Activated CD4-positive, alpha-beta T cell treated with anti-CD3 and anti-CD28 coated beads for 48 hours (primary cell): Measurements from ENCODE around the gene SPECC1.
"Not testable (repeated sequence)": the region's sequence is repeated elsewhere in the genome, so short reads cannot be mapped to it uniquely, and the experiment has no call there.

Source experiments
- DNase-seq: peaks from one replicate; pipeline ENCODE4 v3.0.0-alpha.2; 2020

The SPECC1 gene

GRCh38 chr17:20216853-20217252, 207.7 kb downstream of the SPECC1 start:
- DNase-seq, result no peak

- no peak for DNase-seq
Observed at GRCh38 chr17:20217677-20218076, 208.5 kb downstream of the SPECC1 start.

DNA sequence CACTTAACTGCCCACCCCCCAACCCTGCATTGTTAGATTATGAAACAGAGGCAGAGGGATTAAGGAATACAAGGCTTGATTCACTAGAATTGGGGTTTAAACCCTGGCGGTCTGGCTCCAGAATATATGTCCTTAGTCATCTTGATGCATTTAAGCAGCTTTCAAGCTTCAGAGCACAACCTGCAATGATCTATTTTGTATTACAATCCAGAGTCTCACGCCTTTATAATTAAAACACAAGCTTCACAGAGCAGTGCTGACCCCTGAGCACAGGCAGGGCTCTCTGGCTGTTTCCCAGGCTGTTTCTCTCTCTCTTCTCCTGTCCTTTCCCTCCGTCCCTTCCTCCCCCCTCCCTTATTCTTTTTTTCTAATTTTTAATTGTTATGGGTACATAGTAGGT, 209.1 kb downstream of the SPECC1 start:
- no peak for DNase-seq

- no peak for DNase-seq
Observed at GRCh38 chr17:20223808-20224328, 214.7 kb downstream of the SPECC1 start.

GRCh38 chr17:20224379-20224778, 215.2 kb downstream of the SPECC1 start:
- DNase-seq, result no peak

GRCh38 chr17:20225162-20226115, 216.3 kb downstream of the SPECC1 start:
- DNase-seq, result no peak

DNA sequence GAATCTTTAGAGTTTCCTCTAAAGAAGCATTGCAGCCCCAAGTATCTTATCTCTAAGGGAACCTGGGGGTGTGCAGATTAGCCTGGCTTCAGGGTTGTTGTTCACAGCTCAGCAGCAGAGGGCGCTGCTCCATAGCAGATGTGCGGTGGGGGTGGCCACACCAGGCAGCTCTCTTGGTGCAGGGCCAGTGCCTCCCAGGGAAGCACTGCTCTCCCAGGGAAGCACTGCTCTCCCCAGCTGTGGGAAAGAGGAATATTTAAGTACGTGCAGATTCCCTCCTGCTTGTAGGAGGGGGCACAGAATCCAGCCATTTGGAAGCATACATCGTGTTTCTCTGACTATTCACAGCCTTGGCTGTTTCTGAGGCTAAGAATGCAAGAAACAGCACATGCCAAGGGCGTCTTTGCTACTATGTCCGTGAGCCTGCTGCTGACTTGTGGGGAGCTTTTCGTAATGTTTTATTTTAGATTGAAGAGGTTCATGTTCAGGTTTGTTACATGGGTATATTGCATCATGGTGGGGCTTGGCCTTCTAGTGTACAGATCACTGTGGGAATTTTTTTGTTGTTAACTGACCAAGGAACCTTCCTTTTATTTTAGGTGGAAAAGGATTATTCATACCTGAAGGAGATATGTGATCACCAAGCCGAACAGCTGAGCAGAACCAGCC, 217.8 kb downstream of the SPECC1 start:
- DNase-seq, result peak; percentile 87

DNA sequence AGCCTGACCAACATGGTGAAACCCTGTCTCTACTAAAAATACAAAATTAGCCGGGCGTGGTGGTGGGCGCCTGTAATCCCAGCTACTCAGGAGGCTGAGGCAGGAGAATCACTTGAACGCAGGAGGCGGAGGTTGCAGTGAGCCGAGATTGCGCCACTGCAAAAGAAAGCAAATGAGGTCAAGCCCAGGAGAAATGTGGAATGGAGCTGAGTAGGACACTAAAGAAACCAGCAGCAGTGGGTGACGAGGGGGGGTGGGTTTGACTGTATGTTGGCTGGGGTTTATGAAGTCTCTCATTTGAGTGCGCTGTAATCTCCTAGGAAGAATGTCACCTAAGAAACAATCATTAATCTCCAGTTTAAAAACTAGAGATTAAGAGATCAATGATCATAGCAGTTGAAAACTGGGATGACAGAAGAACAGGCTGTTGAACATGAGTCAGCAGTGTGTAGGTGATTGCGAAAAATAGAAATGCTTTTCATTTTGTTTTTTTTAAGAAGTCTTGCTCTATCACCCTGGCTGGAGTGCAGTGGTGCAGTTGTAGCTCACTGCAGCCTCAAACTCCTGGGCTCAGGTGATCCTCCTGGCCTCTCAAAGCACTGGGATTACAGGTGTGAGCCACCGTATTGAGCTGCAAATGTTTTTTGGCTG, 218.7 kb downstream of the SPECC1 start:
- DNase-seq, result not testable (repeated sequence)

- DNase-seq, result no peak
Observed at GRCh38 chr17:20228410-20228809, 219.3 kb downstream of the SPECC1 start.

DNA sequence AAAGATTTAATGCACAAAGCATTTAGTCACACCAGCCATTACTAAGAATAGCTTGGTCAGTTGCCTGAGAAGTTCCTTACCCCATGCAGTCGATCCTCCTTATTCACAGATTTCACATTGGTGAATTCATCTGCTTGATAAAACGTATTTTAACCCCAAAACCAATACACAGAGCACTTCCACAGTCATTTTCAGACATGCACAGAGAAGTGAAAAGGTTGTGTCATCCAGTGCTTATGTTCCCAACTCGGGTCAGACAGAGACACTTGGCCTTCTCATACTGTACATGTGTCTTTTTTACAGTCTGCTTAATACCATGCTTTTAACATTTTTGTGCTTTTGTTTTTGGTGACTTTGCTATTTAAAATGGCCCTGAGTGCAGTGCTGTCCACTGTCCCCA, 219.7 kb downstream of the SPECC1 start:
- DNase-seq, result no peak

- DNase-seq, result no peak
Observed at GRCh38 chr17:20230924-20231323, 221.8 kb downstream of the SPECC1 start.

DNA sequence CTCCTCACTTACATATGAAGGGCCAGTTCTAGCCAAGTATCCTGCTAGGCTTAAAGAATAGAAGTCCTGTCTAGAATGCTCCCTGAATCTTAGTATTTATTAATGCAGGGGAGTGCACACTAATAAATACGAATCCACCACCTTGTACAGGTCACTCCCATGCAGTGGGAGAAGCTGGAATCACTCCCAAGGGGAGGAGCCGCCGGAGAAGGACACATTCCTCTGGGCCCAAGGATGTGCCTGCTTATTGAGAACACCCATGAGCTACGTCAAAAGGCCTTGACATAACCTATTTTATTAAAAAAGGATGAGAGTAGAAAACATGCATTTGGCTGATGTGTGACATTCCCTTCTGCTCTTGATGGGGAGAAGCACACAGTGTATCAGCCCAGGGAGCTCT, 223.5 kb downstream of the SPECC1 start:
- no peak for DNase-seq

- DNase-seq, result peak; percentile 78
Observed at GRCh38 chr17:20234276-20234675, 225.1 kb downstream of the SPECC1 start.

DNA sequence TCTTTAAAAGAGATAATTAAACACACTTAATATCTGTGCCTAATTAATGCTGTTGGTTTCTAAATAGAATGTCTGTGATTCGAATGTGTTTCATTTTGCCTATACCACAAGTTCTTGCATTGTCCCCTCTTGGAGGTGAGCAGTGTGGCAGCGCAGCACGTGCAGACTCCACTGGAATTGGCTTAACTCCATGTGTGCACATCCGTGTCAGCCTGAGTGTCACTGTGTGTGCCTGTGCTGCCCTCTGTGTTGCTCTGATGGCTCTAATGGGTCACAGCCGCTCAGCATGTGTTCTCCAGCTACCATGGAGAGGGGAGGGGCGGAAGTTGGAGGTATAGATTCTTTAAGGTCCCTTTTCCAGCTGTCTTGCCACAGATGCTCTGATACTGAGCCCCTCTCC, 226.6 kb downstream of the SPECC1 start:
- no peak for DNase-seq

DNA sequence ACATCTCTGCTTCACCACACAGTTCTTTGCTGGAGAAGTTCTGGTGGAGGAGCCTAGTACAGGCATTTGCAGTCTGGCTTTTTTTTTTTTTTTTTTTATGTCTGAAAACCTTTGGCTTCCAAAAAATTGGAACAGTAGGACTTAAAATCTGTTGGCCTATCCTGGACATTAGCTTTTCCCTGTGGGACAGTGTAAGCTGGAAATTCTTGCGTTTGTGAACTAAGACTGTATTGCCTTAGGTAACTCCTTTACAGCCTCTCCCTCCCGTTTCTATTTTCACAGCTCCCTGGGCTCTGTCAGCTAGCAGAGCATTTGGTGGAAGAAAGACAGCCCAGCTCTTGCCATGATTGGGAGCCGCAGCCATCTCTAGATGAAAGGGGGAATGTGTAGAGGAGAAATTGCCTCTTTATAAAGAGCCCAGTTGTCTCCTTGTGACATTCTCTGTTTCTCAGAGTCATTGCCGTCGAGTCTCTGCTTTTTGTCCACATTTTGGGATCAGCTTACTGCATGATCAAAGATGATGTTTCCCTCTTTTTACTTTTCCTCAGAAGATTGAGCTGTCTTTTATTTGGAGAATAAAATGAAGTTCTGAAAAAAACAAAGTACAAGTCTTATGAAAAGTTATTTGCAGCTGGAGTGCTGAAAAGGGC, 227.5 kb downstream of the SPECC1 start:
- no peak for DNase-seq

GRCh38 chr17:20239776-20240175, 230.6 kb downstream of the SPECC1 start:
- not testable (repeated sequence) for DNase-seq

GRCh38 chr17:20241855-20242254, 232.7 kb downstream of the SPECC1 start:
- no peak for DNase-seq

GRCh38 chr17:20242271-20242670, 233.1 kb downstream of the SPECC1 start:
- no peak for DNase-seq

GRCh38 chr17:20243524-20243923, 234.4 kb downstream of the SPECC1 start:
- DNase-seq, result no peak

DNA sequence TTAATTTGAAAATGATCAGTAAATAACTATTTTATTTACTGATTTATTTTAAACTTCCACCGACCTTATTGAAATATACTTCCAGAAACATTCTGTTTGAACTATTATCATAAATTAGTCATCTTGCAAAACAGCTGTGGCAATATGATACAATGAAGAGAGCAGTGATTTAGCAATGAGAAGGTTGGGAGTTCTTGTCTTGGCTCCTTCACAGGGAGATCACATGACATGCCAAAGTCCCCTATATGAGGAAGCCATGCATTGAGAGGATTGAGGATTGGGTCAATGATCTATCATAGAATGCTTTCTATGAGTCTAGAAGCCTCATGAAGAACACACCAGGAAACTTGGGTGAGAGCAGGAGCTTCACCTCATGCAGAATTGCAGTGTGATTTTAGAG, 235.5 kb downstream of the SPECC1 start:
- no peak for DNase-seq

- no peak for DNase-seq
Observed at GRCh38 chr17:20246692-20247091, 237.5 kb downstream of the SPECC1 start.

- no peak for DNase-seq
Observed at GRCh38 chr17:20253323-20253722, 244.2 kb downstream of the SPECC1 start.

DNA sequence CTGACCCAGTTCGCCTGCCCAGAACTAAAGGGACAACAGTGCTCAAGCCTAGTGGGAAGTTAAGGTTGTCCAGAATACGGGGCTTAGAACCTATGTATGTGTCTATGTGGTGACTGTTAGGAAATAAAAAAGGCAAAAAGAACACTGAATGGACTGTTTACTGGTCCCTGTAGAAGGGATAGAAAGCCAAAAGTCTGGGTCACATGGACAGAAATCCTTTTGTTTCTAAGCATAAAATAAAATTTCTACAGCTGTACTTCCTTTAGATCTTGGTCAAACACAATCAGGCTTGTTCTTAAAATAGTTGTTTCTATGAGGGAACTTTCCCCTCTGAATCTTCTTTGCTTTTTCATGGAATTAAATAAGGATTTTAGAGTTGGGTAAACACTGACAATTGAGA, 245.4 kb downstream of the SPECC1 start:
- no peak for DNase-seq
